Upper lobe of right lung (tissue), 1 donor: ENCODE data around the gene TENM3. TPM values are rescaled to one million over a fixed set of nuclear protein-coding genes. Genes with fewer than 3 reads are reported as not detected.

Experiments
- ATAC-seq: fragments of 200-7000 bp; cut with Tn5 transposase; one replicate; pipeline ENCODE4 v1.9.1; 2020; ENCODE audit warnings: mild to moderate bottlenecking, moderate library complexity
- DNase-seq: peaks from one replicate; pipeline ENCODE4 v3.0.0-alpha.2; 2020
- H3K27ac ChIP-seq: fragments of 200-600 bp; one replicate; pipeline ENCODE4 v1.8.0; 2022
- H3K27me3 ChIP-seq: fragments of 200-600 bp; one replicate; pipeline ENCODE4 v1.8.0; 2022; ENCODE audit warnings: mild to moderate bottlenecking
- H3K36me3 ChIP-seq: fragments of 200-600 bp; one replicate; pipeline ENCODE4 v1.8.0; 2022
- H3K4me1 ChIP-seq: fragments of 200-600 bp; one replicate; pipeline ENCODE4 v1.8.0; 2022
- H3K4me3 ChIP-seq: fragments of 200-600 bp; one replicate; pipeline ENCODE4 v1.8.0; 2022; ENCODE audit warnings: mild to moderate bottlenecking
- H3K9me3 ChIP-seq: fragments of 200-600 bp; one replicate; pipeline ENCODE4 v1.8.0; 2022
- intact Hi-C: fragments of 100-400 bp; cut with DNase I; formaldehyde crosslinking; loops from one replicate; pipeline ENCODE4 v1.11.0; 2022
- total RNA-seq: library from RNA; stranded (reverse); fragmentation: NEBNext Ultra II Directional; extraction: Animal tissue kit (Norgen Biotek cat#: 25700); gene quantifications from one replicate; pipeline ENCODE4 v1.2.1, GENCODE V29; 2021
- TF ChIP-seq, protein P1 (sequence below): fragments of 200-600 bp; IDR thresholded peaks from one replicate; pipeline ENCODE4 v1.8.0; 2022; ENCODE audit warnings: antibody characterized with exemption
- donor health status: DM: no; HTN: yes; CAD: no; lungs with severe emphysema.

The TENM3 gene
- total RNA-seq, 1 donor from 2014 or later: 5.6 TPM

DNA sequence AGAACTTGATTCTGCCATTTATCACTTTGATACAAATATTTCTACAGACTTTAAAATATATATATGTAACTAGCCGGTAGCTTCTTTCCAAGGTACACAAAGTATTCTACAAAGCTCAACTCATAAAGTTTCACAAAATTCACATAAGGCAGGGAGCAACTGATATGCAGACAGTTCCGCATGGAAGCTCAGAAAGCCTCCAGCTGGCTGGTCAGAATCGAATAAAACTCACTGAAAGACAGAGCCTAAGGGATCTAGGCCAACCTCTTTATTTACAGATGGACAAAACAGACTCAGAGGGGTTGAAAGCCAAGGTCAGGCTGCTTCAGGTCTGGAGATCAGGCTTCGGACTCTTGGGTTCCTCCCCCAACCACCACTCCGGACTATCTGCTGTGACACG lies 543.8 kb downstream of the TENM3 start:
- no peak for ATAC-seq
- no peak for DNase-seq
- H3K4me3 ChIP-seq: no peak overlapping the region
- no peaks in the 10 kb centered on the region for H3K27me3 ChIP-seq
- no peak overlapping the region for H3K27ac ChIP-seq
- intact Hi-C loops: no loop called here
- TF ChIP-seq, protein P1, sequence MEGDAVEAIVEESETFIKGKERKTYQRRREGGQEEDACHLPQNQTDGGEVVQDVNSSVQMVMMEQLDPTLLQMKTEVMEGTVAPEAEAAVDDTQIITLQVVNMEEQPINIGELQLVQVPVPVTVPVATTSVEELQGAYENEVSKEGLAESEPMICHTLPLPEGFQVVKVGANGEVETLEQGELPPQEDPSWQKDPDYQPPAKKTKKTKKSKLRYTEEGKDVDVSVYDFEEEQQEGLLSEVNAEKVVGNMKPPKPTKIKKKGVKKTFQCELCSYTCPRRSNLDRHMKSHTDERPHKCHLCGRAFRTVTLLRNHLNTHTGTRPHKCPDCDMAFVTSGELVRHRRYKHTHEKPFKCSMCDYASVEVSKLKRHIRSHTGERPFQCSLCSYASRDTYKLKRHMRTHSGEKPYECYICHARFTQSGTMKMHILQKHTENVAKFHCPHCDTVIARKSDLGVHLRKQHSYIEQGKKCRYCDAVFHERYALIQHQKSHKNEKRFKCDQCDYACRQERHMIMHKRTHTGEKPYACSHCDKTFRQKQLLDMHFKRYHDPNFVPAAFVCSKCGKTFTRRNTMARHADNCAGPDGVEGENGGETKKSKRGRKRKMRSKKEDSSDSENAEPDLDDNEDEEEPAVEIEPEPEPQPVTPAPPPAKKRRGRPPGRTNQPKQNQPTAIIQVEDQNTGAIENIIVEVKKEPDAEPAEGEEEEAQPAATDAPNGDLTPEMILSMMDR: no peak
- no peaks in the 10 kb centered on the region for H3K9me3 ChIP-seq
- no peaks in the 10 kb centered on the region for H3K4me1 ChIP-seq
- H3K36me3 ChIP-seq: no peaks in the 10 kb centered on the region

DNA sequence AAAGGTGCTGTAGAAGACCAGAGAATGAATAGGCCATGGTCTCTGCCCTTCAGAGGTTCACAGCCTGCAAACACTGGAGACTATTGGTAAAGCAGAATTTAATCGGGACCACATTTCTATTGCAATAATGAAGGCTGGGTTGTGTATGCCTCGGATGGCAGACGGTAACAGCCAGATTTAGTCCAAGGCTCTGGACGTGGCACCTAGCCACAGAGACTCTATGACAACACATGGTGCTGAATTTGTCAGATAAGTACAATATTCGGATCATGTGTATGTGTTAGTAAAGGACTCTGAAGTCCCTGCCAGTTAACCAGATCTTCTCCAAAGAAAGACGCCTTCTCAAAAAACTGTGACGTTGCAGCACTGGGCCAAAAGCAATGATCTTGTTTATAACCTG lies 545.0 kb downstream of the TENM3 start:
- no peak for DNase-seq
- no peak overlapping the region for H3K27ac ChIP-seq
- H3K4me3 ChIP-seq: no peak overlapping the region
- H3K4me1 ChIP-seq: no peaks in the 10 kb centered on the region
- intact Hi-C loops: no loop called here
- no peaks in the 10 kb centered on the region for H3K9me3 ChIP-seq
- H3K27me3 ChIP-seq: no peaks in the 10 kb centered on the region
- TF ChIP-seq, protein P1: no peak
- no peaks in the 10 kb centered on the region for H3K36me3 ChIP-seq
- ATAC-seq: no peak

DNA sequence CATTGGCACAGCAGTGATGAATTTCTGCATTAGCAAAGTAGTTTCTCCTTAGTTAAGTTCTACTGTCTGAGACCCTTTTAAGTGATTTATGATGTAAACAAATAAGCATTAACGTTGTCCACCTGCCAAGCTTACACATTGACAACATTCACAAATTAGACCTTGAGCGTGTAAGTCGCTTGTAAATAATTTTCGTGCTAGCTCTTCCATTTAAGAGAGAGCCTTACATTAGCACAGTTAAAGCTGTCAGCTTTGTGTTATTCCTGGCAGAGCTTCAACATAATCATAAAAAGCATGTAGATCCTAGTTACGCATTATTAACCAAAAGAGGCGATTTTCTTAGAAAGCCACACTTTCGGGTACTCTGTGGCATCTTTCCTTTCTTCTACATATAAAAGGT lies 546.3 kb downstream of the TENM3 start:
- ATAC-seq (no peak), DNase-seq (no peak)
- H3K27ac ChIP-seq: no peak overlapping the region
- no peaks in the 10 kb centered on the region for H3K4me1 ChIP-seq
- no peaks in the 10 kb centered on the region for H3K36me3 ChIP-seq
- H3K9me3 ChIP-seq: no peaks in the 10 kb centered on the region
- no peaks in the 10 kb centered on the region for H3K27me3 ChIP-seq
- H3K4me3 ChIP-seq: no peak overlapping the region
- intact Hi-C loops: no loop called here
- TF ChIP-seq, protein P1: no peak

DNA sequence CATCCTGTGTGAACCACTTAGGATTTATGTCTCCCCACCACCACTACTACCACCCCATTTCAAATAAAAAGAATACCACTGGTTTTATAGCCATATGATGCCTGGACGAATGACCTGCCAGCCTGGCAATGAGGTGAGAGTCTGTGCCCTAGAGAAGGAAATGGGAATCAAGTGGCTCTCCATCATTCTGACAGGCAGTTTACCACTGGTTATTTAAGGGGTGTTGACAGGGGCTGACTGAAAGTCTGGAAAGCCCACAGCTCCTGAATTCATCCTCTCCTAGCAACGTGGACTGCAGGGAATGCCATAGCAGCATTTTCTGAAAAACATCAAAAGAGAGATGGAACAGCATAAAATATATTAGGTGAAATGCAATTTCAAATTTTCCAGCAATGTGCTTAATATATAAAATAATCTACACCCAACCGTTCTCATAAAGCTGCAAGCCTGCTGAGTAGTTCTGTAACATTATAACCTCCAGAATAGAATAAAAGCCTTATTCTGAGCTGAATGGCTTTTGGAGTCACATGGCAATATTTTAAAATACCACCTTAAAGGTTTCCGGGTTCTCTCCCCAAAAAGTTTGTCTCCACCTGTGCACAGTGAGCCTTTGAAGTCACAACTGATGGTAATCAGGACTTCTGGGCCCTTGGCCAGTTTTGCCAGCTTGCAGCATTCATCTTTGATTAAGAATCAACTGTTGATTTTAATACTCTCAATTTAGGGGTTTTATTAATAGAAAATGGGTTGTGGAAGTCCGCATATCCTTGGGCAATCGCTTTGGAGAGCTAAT lies 552.4 kb downstream of the TENM3 start:
- no peak overlapping the region for H3K4me3 ChIP-seq

DNA sequence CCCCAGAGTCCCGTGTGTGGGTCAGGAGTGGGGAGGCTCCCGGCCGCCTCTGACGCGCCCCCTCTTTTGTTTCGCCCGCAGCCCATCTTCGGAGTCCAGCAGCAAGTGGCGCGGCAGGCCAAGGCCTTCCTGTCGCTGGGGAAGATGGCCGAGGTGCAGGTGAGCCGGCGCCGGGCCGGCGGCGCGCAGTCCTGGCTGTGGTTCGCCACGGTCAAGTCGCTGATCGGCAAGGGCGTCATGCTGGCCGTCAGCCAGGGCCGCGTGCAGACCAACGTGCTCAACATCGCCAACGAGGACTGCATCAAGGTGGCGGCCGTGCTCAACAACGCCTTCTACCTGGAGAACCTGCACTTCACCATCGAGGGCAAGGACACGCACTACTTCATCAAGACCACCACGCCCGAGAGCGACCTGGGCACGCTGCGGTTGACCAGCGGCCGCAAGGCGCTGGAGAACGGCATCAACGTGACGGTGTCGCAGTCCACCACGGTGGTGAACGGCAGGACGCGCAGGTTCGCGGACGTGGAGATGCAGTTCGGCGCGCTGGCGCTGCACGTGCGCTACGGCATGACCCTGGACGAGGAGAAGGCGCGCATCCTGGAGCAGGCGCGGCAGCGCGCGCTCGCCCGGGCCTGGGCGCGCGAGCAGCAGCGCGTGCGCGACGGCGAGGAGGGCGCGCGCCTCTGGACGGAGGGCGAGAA lies 556.5 kb downstream of the TENM3 start:
- intact Hi-C loops: no loop called here
- H3K27ac ChIP-seq: no peak overlapping the region
- H3K27me3 ChIP-seq: peaks cover 12% of the 10 kb centered on the region
- H3K4me1 ChIP-seq: no peaks in the 10 kb centered on the region
- DNase-seq (no peak), ATAC-seq (peak; percentile 10)
- TF ChIP-seq, protein P1: no peak
- H3K9me3 ChIP-seq: no peaks in the 10 kb centered on the region
- no peaks in the 10 kb centered on the region for H3K36me3 ChIP-seq
- H3K4me3 ChIP-seq: no peak overlapping the region

More for the DNA sequence above, 552.4 kb downstream of the TENM3 start:
- no peaks in the 10 kb centered on the region for H3K9me3 ChIP-seq
- peaks cover 6% of the 10 kb centered on the region for H3K27me3 ChIP-seq
- H3K36me3 ChIP-seq: no peaks in the 10 kb centered on the region
- intact Hi-C loops: no loop called here
- no peak overlapping the region for H3K27ac ChIP-seq
- no peak for ATAC-seq
- TF ChIP-seq, protein P1: no peak
- H3K4me1 ChIP-seq: no peaks in the 10 kb centered on the region
- DNase-seq: no peak
